Stimulated activated CD8-positive, alpha-beta memory T cell treated with anti-CD3 and anti-CD28 coated beads, Interleukin-2, amount 100 ng/mL, for 48 hours (primary cell): ENCODE results near the gene ZDHHC11B.
"Not testable (repeated sequence)": the region's sequence is repeated elsewhere in the genome, so short reads cannot be mapped to it uniquely, and the experiment has no call there.

Experiments
- DNase-seq, 2 donors: peaks; one replicate each; pipeline ENCODE4 v3.0.0-alpha.2; 2020; ENCODE audit warnings: low read depth in 2 of 2

The ZDHHC11B gene

GRCh38 chr5:716740-717139 is 67.8 kb downstream of the ZDHHC11B start:
- not testable (repeated sequence) for DNase-seq

GRCh38 chr5:715636-716035 is 68.9 kb downstream of the ZDHHC11B start:
- not testable (repeated sequence) for DNase-seq

- DNase-seq: not testable (repeated sequence)
These were observed 70.1 kb downstream of the ZDHHC11B start for GRCh38 chr5:714215-715118.

GRCh38 chr5:713686-714085 is 70.8 kb downstream of the ZDHHC11B start:
- DNase-seq: not testable (repeated sequence)

GRCh38 chr5:708848-709517 is 75.5 kb downstream of the ZDHHC11B start:
- DNase-seq: not testable (repeated sequence)

- not testable (repeated sequence) for DNase-seq
These were observed 76.2 kb downstream of the ZDHHC11B start for GRCh38 chr5:708374-708773.

- not testable (repeated sequence) for DNase-seq
These were observed 78.4 kb downstream of the ZDHHC11B start for GRCh38 chr5:706127-706526.

GRCh38 chr5:696753-697702 is 87.5 kb downstream of the ZDHHC11B start:
- DNase-seq: not testable (repeated sequence)

GRCh38 chr5:696191-696590 is 88.3 kb downstream of the ZDHHC11B start:
- not testable (repeated sequence) for DNase-seq

- DNase-seq: not testable (repeated sequence)
These were observed 89.1 kb downstream of the ZDHHC11B start for GRCh38 chr5:695475-695874.

- DNase-seq: not testable (repeated sequence)
These were observed 90.5 kb downstream of the ZDHHC11B start for GRCh38 chr5:694042-694431.

GRCh38 chr5:693271-694041 is 91.1 kb downstream of the ZDHHC11B start, which contains the start of gene TPPP:
Gene TPPP, minus strand, starts transcription at chr5:693352. Its CDS starts 15,292 bp downstream, at chr5:678060.
- peak; percentile 73 to 75 for DNase-seq

- DNase-seq: not testable (repeated sequence)
These were observed 91.9 kb downstream of the ZDHHC11B start for GRCh38 chr5:692529-693041.

- DNase-seq: no peak
These were observed 92.6 kb downstream of the ZDHHC11B start for GRCh38 chr5:691817-692528.

- not testable (repeated sequence) for DNase-seq
These were observed 93.5 kb downstream of the ZDHHC11B start for GRCh38 chr5:691049-691448.

GRCh38 chr5:690293-690692 is 94.2 kb downstream of the ZDHHC11B start:
- DNase-seq: not testable (repeated sequence)

- DNase-seq: not testable (repeated sequence)
These were observed 96.0 kb downstream of the ZDHHC11B start for GRCh38 chr5:688348-689010.

GRCh38 chr5:686936-687335 is 97.6 kb downstream of the ZDHHC11B start:
- not testable (repeated sequence) for DNase-seq

- not testable (repeated sequence) for DNase-seq
These were observed 98.4 kb downstream of the ZDHHC11B start for GRCh38 chr5:686172-686523.
